Spleen (tissue), 11 donors: Measurements from ENCODE around the gene TRPV4. TPM values are rescaled to one million over a fixed set of nuclear protein-coding genes. Genes with fewer than 3 reads are reported as not detected.
A peak's percentile ranks its signal among the peaks of the same experiment; 100 is the strongest.

Experiments used
- DNase-seq: peaks from one replicate; pipeline ENCODE4 v3.0.0-alpha.2; 2020
- H3K27ac ChIP-seq, 8 donors: fragments of 200-600 bp; sonication (generic) in 7 of 8; 1 replicate in 4 of 8; 2 replicates in 4 of 8; pipeline versions ENCODE4 v1.5.0 to v1.8.0; 2016 to 2021; ENCODE audit warnings: inconsistent platforms in 4 of 8, mild to moderate bottlenecking in 4 of 8, moderate library complexity in 1 of 8
- H3K27me3 ChIP-seq, 7 donors: fragments of 200-600 bp; sonication (generic) in 6 of 7; replicated peaks in 1 of 7; 1 replicate in 4 of 7; 2 replicates in 3 of 7; pipeline versions ENCODE4 v1.5.0 to v1.8.0; 2016 to 2021; ENCODE audit warnings: inconsistent platforms in 3 of 7, mild to moderate bottlenecking in 1 of 7
- H3K36me3 ChIP-seq, 6 donors: fragments of 200-600 bp; sonication (generic) in 5 of 6; 1 replicate in 4 of 6; 2 replicates in 2 of 6; pipeline versions ENCODE4 v1.5.0 to v1.8.0; 2016 to 2021; ENCODE audit warnings: inconsistent platforms in 2 of 6
- H3K4me1 ChIP-seq, 6 donors: fragments of 200-600 bp; sonication (generic) in 5 of 6; 1 replicate in 3 of 6; 2 replicates in 3 of 6; pipeline versions ENCODE4 v1.5.0 to v1.8.0; 2016 to 2021; ENCODE audit warnings: inconsistent platforms in 3 of 6
- H3K4me3 ChIP-seq, 8 donors: fragments of 200-600 bp; sonication (generic) in 7 of 8; 1 replicate in 4 of 8; 2 replicates in 4 of 8; pipeline versions ENCODE4 v1.5.0 to v1.8.0; 2016 to 2021; ENCODE audit warnings: inconsistent platforms in 4 of 8, mild to moderate bottlenecking in 4 of 8, moderate library complexity in 2 of 8
- H3K9me3 ChIP-seq, 8 donors: fragments of 200-600 bp; sonication (generic) in 7 of 8; 1 replicate in 4 of 8; 2 replicates in 4 of 8; pipeline versions ENCODE4 v1.5.0 to v1.8.0; 2016 to 2021; ENCODE audit warnings: inconsistent platforms in 4 of 8
- CTCF ChIP-seq, 11 experiments: fragments of 200-600 bp in 7 of 11; fragments of 450-650 bp in 4 of 11; sonication (generic) in 4 of 11; IDR thresholded peaks in 8 of 11; conservative IDR thresholded peaks in 3 of 11; 1 replicate in 7 of 11; 2 replicates in 4 of 11; pipeline versions ENCODE4 v1.4.0 to v1.8.0; 2016 to 2021; ENCODE audit warnings: antibody characterized with exemption in 11 of 11, inconsistent platforms in 4 of 11, mild to moderate bottlenecking in 1 of 11
- POLR2A ChIP-seq, 3 donors: fragments of 450-650 bp; IDR thresholded peaks; one replicate each; pipeline ENCODE4 v1.5.1; 2017; ENCODE audit warnings: antibody characterized with exemption in 3 of 3, mild to moderate bottlenecking in 1 of 3
- POLR2AphosphoS5 ChIP-seq, 3 donors: sonication (generic); formaldehyde crosslinking; IDR thresholded peaks; one replicate each; pipeline ENCODE4 v1.5.1; 2017; ENCODE audit warnings: antibody characterized with exemption in 3 of 3
- WGBS, 5 donors: extraction: QIAGEN DNeasy Blood & Tissue Kit in 3 of 5; methylation state at CpG; one replicate each; pipeline versions ENCODE4 v1.1.5 to v1.1.7; 2013 to 2018; 5-methylcytosine and 5-hydroxymethylcytosine counted together
- intact Hi-C: fragments of 100-400 bp; cut with DNase I; formaldehyde crosslinking; loops from one replicate; pipeline ENCODE4 v1.15.0; 2023; ENCODE audit warnings: low total_unique reads
- polyA plus RNA-seq, 3 donors: library from polyadenylated mRNA; stranded (reverse); fragments of 200-250 nt; gene quantifications; one replicate each; pipeline ENCODE4 v1.2.1, GENCODE V29; 2013
- total RNA-seq, 7 donors: library from RNA; depleted of rRNA in 3 of 7; stranded (reverse); fragments of >200 nt in 3 of 7; fragmentation: NEBNext Ultra II Directional in 4 of 7; extraction: Animal tissue kit (Norgen Biotek cat#: 25700) in 4 of 7; gene quantifications; one replicate each; pipeline versions ENCODE4 v1.1.0 to v1.2.1, GENCODE V29; 2016 to 2021
- donor health status: healthy with polysubstance abuse.
- donor health status: DM: no; HTN: no; CAD: no; lungs with moderate emphysema.
- donor health status: DM: no; HTN: no; CAD: no.
- donor health status: Bipolar disorder and iron deficiency.
- donor health status: healthy.
- donor health status: DM: no; HTN: no; CAD: no.
- donor health status: DM: yes; HTN: yes; CAD: no.

TRPV4 gene
- total and polyA plus RNA-seq, 10 donors: 0.49 to 8.0 (median 4.4) TPM

GRCh38 chr12:109744026-109744425, 89.2 kb downstream of the TRPV4 start:
- no peak overlapping the region for H3K4me3 ChIP-seq
- peaks cover 0 to 56% (median 17%) of the 10 kb centered on the region in 6 donors for H3K4me1 ChIP-seq
- H3K9me3 ChIP-seq: no peaks in the 10 kb centered on the region
- no peak overlapping the region for H3K27ac ChIP-seq
- intact Hi-C loops: no loop called here
- TF ChIP-seq CTCF (IDR thresholded peaks at IDR 0.05 in 8 of 11, conservative IDR thresholded peaks at IDR 0.05 in 3 of 11) (no peak), POLR2A (IDR thresholded peaks at IDR 0.05) (no peak), POLR2AphosphoS5 (IDR thresholded peaks at IDR 0.05) (no peak)
- H3K27me3 ChIP-seq: no peaks in the 10 kb centered on the region
- H3K36me3 ChIP-seq: no peaks in the 10 kb centered on the region
- peak; percentile 59 for DNase-seq
- 90 to 97% (median 96%) methylated on average over 10 to 14 of the region's 14 CpGs for WGBS, 5 donors

- Histone ChIP-seq H3K27ac (peak overlapping the region in 3 of 8 donors; percentile 28 to 75 (median 33)), H3K9me3 (no peaks in the 10 kb centered on the region), H3K4me3 (no peak overlapping the region), H3K36me3 (no peaks in the 10 kb centered on the region), H3K27me3 (no peaks in the 10 kb centered on the region), H3K4me1 (peaks cover 0 to 64% (median 20%) of the 10 kb centered on the region in 6 donors)
- WGBS, 5 donors: 82 to 93% (median 85%) methylated on average over 5 to 17 of the region's 17 CpGs
- intact Hi-C loops: no loop called here
- no peak for TF ChIP-seq POLR2A (IDR thresholded peaks at IDR 0.05)
- no peak for TF ChIP-seq CTCF (IDR thresholded peaks at IDR 0.05 in 8 of 11, conservative IDR thresholded peaks at IDR 0.05 in 3 of 11)
- no peak for TF ChIP-seq POLR2AphosphoS5 (IDR thresholded peaks at IDR 0.05)
- peak; percentile 61 for DNase-seq
These were observed 89.9 kb downstream of the TRPV4 start for GRCh38 chr12:109743076-109743910.

DNA sequence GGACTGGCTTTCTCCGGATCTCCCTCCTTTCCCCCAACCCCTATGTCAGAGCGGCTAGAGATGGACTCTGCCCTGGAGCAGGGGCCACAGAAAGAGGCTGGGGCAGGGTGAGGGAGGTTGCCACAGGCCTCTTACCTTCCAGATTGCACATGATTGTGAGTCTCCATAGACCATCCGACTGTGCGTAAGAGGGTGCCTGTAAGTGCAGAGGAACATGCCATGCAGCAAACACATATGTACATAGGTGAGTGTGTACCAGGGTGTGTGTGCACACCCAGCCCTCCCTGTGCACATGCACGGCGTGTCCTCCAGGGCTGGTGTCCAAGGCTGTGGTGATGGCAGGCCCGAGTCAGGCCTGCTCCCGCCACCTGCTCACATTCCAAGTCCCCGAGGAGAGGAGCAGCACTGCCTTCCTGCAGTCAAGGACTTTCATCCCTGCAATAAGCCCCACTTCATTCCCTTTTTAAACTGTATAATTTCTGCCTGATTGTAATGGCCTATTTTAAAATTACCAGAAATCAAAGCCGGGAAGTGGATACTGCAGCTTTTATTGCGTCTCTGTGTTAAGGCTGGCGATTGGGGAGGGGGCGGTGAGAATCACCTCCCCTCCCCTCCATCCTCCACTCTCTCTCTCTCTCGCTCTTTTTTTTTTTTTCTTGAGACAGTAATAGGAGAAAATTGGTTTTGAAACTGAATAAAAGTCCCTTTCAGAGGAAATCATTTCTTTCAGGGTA, 91.1 kb downstream of the TRPV4 start:
- H3K4me3 ChIP-seq: no peak overlapping the region
- 75 to 86% (median 83%) methylated on average over 14 of the region's 14 CpGs for WGBS, 5 donors

More for the DNA sequence above, 91.1 kb downstream of the TRPV4 start:
- Histone ChIP-seq H3K27me3 (peaks cover 0 to under 1% (median 0%) of the 10 kb centered on the region in 7 donors), H3K4me1 (peaks cover 0 to 74% (median 25%) of the 10 kb centered on the region in 6 donors), H3K36me3 (no peaks in the 10 kb centered on the region), H3K9me3 (no peaks in the 10 kb centered on the region), H3K27ac (peak overlapping the region in 5 of 8 donors; percentile 4 to 80 (median 75))
- peak; percentile 64 for DNase-seq
- TF ChIP-seq CTCF (IDR thresholded peaks at IDR 0.05 in 8 of 11, conservative IDR thresholded peaks at IDR 0.05 in 3 of 11) (no peak), POLR2AphosphoS5 (IDR thresholded peaks at IDR 0.05) (peak in 2 of 3 donors; percentile 23 to 33), POLR2A (IDR thresholded peaks at IDR 0.05) (no peak)
- intact Hi-C loops: no loop called here
